Erythroblast (primary cell): ENCODE results near the gene FOXP1.

Experiments
- GATA1 ChIP-seq: IDR thresholded peaks from 2 replicates; pipeline ENCODE4 v1.6.1; 2011; ENCODE audit warnings: low read depth, mild to moderate bottlenecking, control low read depth, low read length, moderate library complexity
- POLR2A ChIP-seq: IDR thresholded peaks from 2 replicates; pipeline ENCODE4 v1.6.1; 2011; ENCODE audit warnings: mild to moderate bottlenecking, low read length

- TF ChIP-seq POLR2A (no peak), GATA1 (no peak)
Measured at GRCh38 chr3:71372911-71373637, 210.5 kb downstream of the FOXP1 start.
